Activated naive CD4-positive, alpha-beta T cell treated with anti-CD3 and anti-CD28 coated beads, Interleukin-2, amount 50 U/mL, for 24 hours (primary cell): ENCODE results near the gene LGR5.
"Not testable (repeated sequence)": the region's sequence is repeated elsewhere in the genome, so short reads cannot be mapped to it uniquely, and the experiment has no call there.

Source experiments
- H3K27ac Mint-ChIP-seq: one replicate; pipeline ENCODE4 v1.8.0; 2021; ENCODE audit warnings: mild to moderate bottlenecking, mixed read lengths
- H3K27me3 Mint-ChIP-seq: one replicate; pipeline ENCODE4 v1.8.0; 2021; ENCODE audit warnings: mixed read lengths
- H3K36me3 Mint-ChIP-seq: one replicate; pipeline ENCODE4 v1.8.0; 2021; ENCODE audit warnings: mixed read lengths
- H3K4me1 Mint-ChIP-seq: one replicate; pipeline ENCODE4 v1.8.0; 2021; ENCODE audit warnings: mixed read lengths
- H3K4me3 Mint-ChIP-seq: one replicate; pipeline ENCODE4 v1.8.0; 2021; ENCODE audit warnings: mild to moderate bottlenecking, mixed read lengths
- H3K9me3 Mint-ChIP-seq: one replicate; pipeline ENCODE4 v1.8.0; 2021; ENCODE audit warnings: mixed read lengths

The LGR5 gene

DNA sequence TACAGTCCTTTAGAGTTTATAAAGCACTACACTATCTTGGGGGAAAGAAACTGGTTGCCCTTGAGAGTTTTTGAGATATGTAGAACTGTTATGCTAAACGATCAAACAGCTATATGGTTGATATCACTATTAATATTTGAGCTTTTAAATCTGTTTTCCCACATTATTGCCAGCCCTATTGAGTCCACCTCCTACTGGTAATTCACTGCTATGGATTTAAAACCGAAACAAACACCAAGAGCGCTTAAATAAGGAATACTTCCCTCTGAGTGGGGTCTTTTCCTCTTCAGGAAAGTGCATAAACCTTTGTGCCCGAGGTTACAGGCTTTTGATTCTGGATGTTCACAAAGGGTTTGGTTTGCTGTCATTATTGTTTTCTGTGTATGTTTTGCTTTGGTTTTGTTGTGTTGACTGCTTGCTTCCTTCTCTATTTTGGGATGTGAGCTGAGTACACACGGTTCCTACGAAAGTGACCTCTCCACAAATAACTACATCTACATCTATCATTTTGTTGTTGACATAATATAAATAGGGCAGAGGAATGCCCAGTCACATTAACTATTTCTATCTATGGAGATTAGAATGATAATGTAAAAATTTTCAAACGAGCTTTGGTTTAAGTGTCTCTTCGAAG, 44.8 kb downstream of the LGR5 start:
- Mint-ChIP-seq H3K36me3 (no peaks in the 10 kb centered on the region), H3K27ac (no peak overlapping the region), H3K9me3 (peaks cover under 1% of the 10 kb centered on the region), H3K4me3 (no peak overlapping the region), H3K27me3 (peaks cover 4% of the 10 kb centered on the region), H3K4me1 (no peaks in the 10 kb centered on the region)

GRCh38 chr12:71490844-71491243, 51.2 kb downstream of the LGR5 start:
- H3K36me3 Mint-ChIP-seq, H3K27ac Mint-ChIP-seq, H3K4me3 Mint-ChIP-seq, H3K4me1 Mint-ChIP-seq, H3K27me3 Mint-ChIP-seq, H3K9me3 Mint-ChIP-seq: not testable (repeated sequence)

DNA sequence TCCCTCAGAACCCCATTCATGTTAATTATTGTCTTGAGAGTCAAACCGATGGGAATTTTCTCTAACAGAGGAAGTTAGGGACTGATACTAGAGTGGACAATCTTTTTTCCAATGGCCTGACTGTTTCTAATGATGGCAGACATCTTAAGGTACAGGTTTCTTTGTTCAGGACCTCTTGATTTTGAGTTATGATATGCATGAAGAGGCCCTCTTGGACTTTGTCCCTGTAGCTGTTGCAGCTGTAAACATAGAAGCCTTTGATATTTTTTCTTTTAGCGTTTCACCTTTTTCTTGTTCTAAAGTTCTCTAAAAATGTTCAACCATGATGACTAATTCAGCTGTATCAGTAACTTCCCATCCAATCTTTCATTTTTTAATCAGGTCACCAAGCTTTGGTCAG, 53.0 kb downstream of the LGR5 start:
- Mint-ChIP-seq H3K36me3 (peaks cover 5% of the 10 kb centered on the region), H3K4me3 (no peak overlapping the region), H3K4me1 (no peaks in the 10 kb centered on the region)

GRCh38 chr12:71499834-71500233, 60.2 kb downstream of the LGR5 start:
- Mint-ChIP-seq H3K27me3 (peaks cover 5% of the 10 kb centered on the region), H3K27ac (no peak overlapping the region), H3K4me1 (peaks cover 16% of the 10 kb centered on the region), H3K4me3 (no peak overlapping the region), H3K36me3 (peaks cover 3% of the 10 kb centered on the region), H3K9me3 (peaks cover 6% of the 10 kb centered on the region)

More for the DNA sequence above, 53.0 kb downstream of the LGR5 start:
- H3K9me3 Mint-ChIP-seq = peaks cover 6% of the 10 kb centered on the region
- H3K27ac Mint-ChIP-seq = no peak overlapping the region
- peaks cover 5% of the 10 kb centered on the region for H3K27me3 Mint-ChIP-seq

DNA sequence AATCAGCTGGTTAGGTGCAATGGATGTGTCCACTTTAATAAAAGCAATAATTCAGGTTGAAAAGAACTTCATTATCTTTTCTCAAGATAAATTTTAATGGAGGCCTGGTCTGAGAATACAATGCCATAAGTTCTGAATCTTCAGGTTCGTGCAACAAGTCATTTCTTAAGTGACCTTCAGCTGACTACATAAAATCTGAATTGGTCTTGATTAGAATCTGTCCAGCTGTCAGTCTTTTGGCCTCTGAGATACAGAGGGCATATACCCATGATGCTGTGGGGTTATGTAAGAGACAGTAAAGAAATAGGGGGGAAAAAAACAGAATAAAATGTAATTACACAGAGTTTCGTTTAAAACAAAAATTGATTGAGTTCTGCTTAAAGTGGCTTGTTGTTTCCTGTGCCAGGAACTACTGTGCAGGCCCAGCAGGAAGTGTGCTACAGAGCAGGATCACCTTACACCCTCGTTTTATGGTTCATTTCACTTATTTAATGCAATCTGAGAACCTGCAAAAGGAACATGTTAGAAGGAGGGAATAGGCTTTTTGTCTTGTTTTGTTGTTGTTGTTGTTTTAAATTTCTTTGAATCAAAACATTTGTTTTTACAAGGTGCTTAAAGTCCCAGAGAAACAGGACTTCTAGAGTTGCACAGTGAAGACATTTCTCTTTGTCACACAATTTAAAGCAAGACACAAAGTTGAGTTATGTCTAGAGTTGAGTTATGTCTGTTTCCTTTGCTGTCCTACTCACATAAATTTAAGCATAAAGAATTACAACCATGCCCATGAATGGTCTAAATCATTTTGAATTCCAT, 64.2 kb downstream of the LGR5 start:
- peak overlapping the region; percentile 38 for H3K4me3 Mint-ChIP-seq

DNA sequence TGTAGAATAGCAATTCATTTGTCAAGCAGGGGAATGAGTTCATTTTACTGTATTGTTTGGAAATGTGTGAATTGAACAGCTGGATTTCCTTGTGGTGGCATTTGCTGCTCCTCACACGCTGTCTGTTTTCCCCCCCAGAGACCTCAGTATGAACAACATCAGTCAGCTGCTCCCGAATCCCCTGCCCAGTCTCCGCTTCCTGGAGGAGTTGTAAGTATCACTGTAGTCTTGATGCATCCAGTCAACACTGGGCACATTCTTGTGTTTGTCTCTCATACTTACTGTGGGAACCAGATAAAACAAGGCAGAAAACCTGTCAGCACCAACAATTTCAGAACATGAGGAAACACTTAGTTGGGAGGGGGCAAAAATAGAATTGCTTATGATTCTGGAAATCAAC, 64.9 kb downstream of the LGR5 start:
- Mint-ChIP-seq H3K36me3 (no peaks in the 10 kb centered on the region), H3K4me1 (peaks cover 16% of the 10 kb centered on the region), H3K9me3 (no peaks in the 10 kb centered on the region), H3K4me3 (no peak overlapping the region), H3K27ac (no peak overlapping the region), H3K27me3 (no peaks in the 10 kb centered on the region)

More for the DNA sequence above, 64.2 kb downstream of the LGR5 start:
- Mint-ChIP-seq H3K4me1 (peaks cover 16% of the 10 kb centered on the region), H3K27ac (no peak overlapping the region), H3K27me3 (no peaks in the 10 kb centered on the region), H3K36me3 (no peaks in the 10 kb centered on the region), H3K9me3 (no peaks in the 10 kb centered on the region)

DNA sequence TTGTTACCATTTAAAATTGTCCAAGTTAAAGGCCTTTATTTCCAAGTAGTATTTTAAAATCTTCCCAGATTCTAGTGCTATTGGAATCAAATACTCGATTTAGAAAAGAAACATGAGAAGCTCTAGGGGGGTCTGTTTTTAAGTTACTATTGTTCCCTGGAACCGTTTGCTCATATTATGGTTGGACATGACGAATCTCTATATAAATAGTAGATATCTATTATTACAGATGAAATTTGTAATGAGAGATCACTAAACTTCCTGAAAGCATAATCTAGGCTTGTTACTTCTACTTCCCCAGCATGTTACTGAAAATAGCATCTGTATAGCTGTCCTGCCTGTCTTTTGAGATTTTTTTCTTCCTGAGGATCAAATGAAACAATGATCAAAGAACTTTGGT, 70.1 kb downstream of the LGR5 start:
- peaks cover under 1% of the 10 kb centered on the region for H3K4me1 Mint-ChIP-seq
- H3K36me3 Mint-ChIP-seq = no peaks in the 10 kb centered on the region
- no peak overlapping the region for H3K27ac Mint-ChIP-seq
- H3K4me3 Mint-ChIP-seq = no peak overlapping the region
- no peaks in the 10 kb centered on the region for H3K9me3 Mint-ChIP-seq
- H3K27me3 Mint-ChIP-seq = peaks cover 4% of the 10 kb centered on the region

DNA sequence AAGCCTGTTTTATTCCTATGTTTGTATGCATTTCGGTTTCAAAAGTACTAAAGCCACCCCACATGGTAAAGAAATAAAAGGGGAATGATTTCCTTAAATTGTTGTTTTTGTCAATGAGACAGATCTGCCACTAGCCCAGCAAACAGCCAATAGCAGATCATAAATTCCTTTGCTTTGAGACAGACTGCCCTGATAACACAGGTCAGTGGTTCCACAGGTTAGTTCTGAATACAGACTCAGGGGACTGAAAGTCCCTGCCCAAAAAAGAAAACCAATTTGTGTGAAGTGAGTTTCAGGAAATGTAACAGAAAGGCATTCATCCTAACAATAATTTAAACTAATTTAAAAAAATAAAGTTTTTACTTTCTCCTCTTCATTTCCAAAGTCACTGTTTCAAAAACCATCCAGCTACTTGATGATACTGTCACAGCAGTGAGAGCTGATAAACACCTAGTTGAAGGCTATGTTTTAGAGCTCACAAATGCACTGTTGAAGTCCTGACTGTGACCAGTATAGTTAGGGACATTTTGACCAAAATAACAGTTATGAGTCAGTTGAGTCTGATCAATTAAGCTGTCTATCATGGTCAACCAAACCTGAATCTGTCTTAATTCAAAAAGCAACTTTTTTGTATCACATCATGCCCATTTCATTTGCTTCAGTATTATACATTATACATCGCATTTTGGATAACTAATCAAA, 77.7 kb downstream of the LGR5 start:
- Mint-ChIP-seq H3K27me3 (peaks cover 21% of the 10 kb centered on the region), H3K4me1 (no peaks in the 10 kb centered on the region), H3K9me3 (peaks cover 6% of the 10 kb centered on the region), H3K4me3 (no peak overlapping the region), H3K36me3 (no peaks in the 10 kb centered on the region), H3K27ac (no peak overlapping the region)

DNA sequence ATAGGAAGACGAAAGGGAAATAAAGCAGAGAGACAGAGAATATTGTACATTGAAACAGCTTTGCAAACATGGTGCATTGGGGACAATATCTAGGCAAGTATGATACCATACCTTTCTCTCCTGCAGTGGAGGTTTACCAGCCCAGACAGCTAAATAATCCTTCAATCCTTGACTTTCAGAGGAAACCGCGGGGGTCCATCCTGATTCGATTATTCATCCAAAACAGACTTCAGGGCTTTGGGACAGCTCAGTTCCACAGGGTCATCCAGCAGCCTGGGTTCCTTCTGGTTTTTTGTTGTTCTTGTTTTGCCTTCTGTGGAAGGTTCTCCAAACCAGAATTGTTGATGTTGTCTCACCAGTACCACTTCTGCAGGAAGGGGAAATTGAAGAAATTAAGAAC, 81.5 kb downstream of the LGR5 start:
- H3K4me3 Mint-ChIP-seq = no peak overlapping the region

DNA sequence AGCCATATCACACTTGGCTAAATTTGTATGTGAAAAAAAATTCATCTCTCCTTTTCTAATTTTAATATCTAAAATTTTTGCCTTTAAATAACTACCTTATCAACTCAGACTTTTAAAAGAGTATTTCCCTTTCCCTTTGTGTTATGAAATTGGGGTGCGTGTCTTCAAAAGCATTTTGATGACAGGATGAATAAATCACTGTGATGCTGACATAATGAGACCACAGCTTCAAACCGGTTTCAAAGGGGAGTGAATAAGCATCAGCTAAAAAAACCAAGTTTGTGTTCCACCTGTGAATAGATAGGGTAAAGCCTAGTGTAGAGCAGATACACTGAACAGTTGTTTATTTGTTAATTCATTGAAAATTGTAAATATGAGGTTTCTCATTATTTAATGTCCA, 85.0 kb downstream of the LGR5 start:
- peaks cover 10% of the 10 kb centered on the region for H3K27me3 Mint-ChIP-seq
- H3K27ac Mint-ChIP-seq = no peak overlapping the region
- no peaks in the 10 kb centered on the region for H3K4me1 Mint-ChIP-seq
- H3K36me3 Mint-ChIP-seq = no peaks in the 10 kb centered on the region
- H3K9me3 Mint-ChIP-seq = peaks cover 6% of the 10 kb centered on the region
- no peak overlapping the region for H3K4me3 Mint-ChIP-seq

More for the DNA sequence above, 81.5 kb downstream of the LGR5 start:
- Mint-ChIP-seq H3K4me1 (no peaks in the 10 kb centered on the region), H3K27ac (no peak overlapping the region), H3K27me3 (peaks cover 15% of the 10 kb centered on the region), H3K9me3 (peaks cover 6% of the 10 kb centered on the region), H3K36me3 (no peaks in the 10 kb centered on the region)

DNA sequence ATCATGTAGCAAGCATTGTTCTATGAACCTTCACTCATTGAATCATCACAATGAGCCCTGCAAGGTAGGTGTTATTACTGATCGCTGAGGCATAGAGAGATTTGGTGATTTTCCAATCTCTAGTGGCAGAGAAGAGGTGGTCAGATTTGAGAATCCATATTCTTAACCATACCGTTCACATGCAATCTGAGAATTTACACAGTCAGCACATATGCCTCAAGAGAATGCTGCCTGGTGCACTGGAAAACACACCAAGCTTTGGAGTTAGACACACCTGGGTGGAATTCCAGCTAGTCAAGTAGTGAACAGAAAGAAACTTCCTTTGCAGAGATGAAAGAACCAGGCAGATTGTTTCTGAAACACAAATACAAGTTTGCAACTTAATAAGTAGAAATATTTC, 94.1 kb downstream of the LGR5 start:
- no peak overlapping the region for H3K27ac Mint-ChIP-seq
- no peaks in the 10 kb centered on the region for H3K9me3 Mint-ChIP-seq
- H3K4me1 Mint-ChIP-seq = no peaks in the 10 kb centered on the region
- H3K36me3 Mint-ChIP-seq = no peaks in the 10 kb centered on the region
- H3K4me3 Mint-ChIP-seq = no peak overlapping the region
- no peaks in the 10 kb centered on the region for H3K27me3 Mint-ChIP-seq

- no peak overlapping the region for H3K4me3 Mint-ChIP-seq
- H3K27me3 Mint-ChIP-seq = no peaks in the 10 kb centered on the region
- no peaks in the 10 kb centered on the region for H3K9me3 Mint-ChIP-seq
- H3K27ac Mint-ChIP-seq = no peak overlapping the region
- no peaks in the 10 kb centered on the region for H3K36me3 Mint-ChIP-seq
- H3K4me1 Mint-ChIP-seq = no peaks in the 10 kb centered on the region
Measured at GRCh38 chr12:71536279-71536938, 96.8 kb downstream of the LGR5 start.

GRCh38 chr12:71536939-71537622, 97.5 kb downstream of the LGR5 start:
- Mint-ChIP-seq H3K9me3 (no peaks in the 10 kb centered on the region), H3K4me3 (no peak overlapping the region), H3K36me3 (no peaks in the 10 kb centered on the region), H3K27ac (no peak overlapping the region), H3K4me1 (no peaks in the 10 kb centered on the region), H3K27me3 (no peaks in the 10 kb centered on the region)

DNA sequence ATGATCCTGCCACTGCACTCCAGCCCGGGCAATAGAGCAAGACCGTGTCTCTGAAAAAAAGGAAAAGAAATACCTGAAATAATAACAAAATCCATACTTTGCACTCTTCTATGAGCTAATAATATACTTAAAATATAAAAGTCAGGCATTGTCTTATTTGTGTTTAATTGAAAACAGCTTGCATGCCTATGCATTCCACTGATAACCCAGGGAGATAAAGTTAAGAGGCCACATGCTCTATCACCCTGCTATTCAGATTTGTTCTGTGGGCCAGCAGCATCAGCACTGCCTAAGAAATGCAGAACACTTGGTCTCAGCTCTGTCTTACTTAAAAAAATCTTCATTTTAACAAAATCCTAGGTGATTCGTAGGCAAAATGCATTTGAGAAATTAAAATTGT, 99.2 kb downstream of the LGR5 start:
- no peak overlapping the region for H3K4me3 Mint-ChIP-seq
- no peaks in the 10 kb centered on the region for H3K4me1 Mint-ChIP-seq
- no peaks in the 10 kb centered on the region for H3K36me3 Mint-ChIP-seq
- H3K9me3 Mint-ChIP-seq = no peaks in the 10 kb centered on the region
- H3K27me3 Mint-ChIP-seq = no peaks in the 10 kb centered on the region
- no peak overlapping the region for H3K27ac Mint-ChIP-seq

DNA sequence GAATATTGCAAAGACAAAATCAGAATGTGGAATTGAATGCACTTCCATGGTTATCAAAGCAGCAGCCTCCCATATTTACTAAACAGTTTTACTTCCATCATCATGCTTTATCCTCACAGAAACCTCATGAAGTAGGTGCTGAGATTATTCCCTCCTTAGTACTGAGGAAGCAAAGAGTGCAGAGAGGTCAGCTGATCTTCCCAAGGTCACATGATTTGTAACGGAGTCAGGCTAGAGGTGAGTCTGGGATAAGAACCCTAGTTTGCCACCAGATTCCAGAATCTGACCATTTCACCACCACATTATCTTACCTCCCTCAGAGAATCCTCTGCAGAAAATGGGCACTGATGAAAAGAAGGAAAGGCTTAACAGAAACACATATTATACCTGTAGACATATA, 102.0 kb downstream of the LGR5 start:
- H3K27me3 Mint-ChIP-seq = no peaks in the 10 kb centered on the region
- no peak overlapping the region for H3K4me3 Mint-ChIP-seq
- H3K9me3 Mint-ChIP-seq = no peaks in the 10 kb centered on the region
- no peaks in the 10 kb centered on the region for H3K36me3 Mint-ChIP-seq
- no peaks in the 10 kb centered on the region for H3K4me1 Mint-ChIP-seq
- H3K27ac Mint-ChIP-seq = no peak overlapping the region
